Activated CD8-positive, alpha-beta T cell treated with anti-CD3 and anti-CD28 coated beads for 36 hours (primary cell): ENCODE results near the gene FDXACB1. TPM values are rescaled to one million over a fixed set of nuclear protein-coding genes. Genes with fewer than 3 reads are reported as not detected.
A peak's percentile ranks its signal among the peaks of the same experiment; 100 is the strongest.

Experiments
- ATAC-seq: fragments of 200-7000 bp; cut with Tn5 transposase; one replicate; pipeline ENCODE4 v1.10.0; 2021; ENCODE audit warnings: mild to moderate bottlenecking, moderate library complexity
- CTCF ChIA-PET: fragments of 350-600 bp; sonication (Branson Sonifier 250); formaldehyde crosslinking; loops from one replicate; lab custom pipeline; 2021; ENCODE audit warnings: antibody characterized with exemption; lab: Charles Lee
- POLR2A ChIA-PET: fragments of 350-600 bp; sonication (Branson Sonifier 250); formaldehyde crosslinking; loops from one replicate; lab custom pipeline; 2021; ENCODE audit warnings: antibody characterized with exemption; lab: Charles Lee
- DNase-seq: peaks from one replicate; pipeline ENCODE4 v3.0.0-alpha.2; 2020
- H3K27ac Mint-ChIP-seq: one replicate; pipeline ENCODE4 v1.8.0; 2021; ENCODE audit warnings: mild to moderate bottlenecking, mixed read lengths
- H3K27me3 Mint-ChIP-seq: one replicate; pipeline ENCODE4 v1.8.0; 2021; ENCODE audit warnings: mixed read lengths
- H3K36me3 Mint-ChIP-seq: one replicate; pipeline ENCODE4 v1.8.0; 2021; ENCODE audit warnings: low read depth, mixed read lengths
- H3K4me1 Mint-ChIP-seq: one replicate; pipeline ENCODE4 v1.8.0; 2021; ENCODE audit warnings: low read depth, mixed read lengths
- H3K4me3 Mint-ChIP-seq: one replicate; pipeline ENCODE4 v1.8.0; 2021; ENCODE audit warnings: mild to moderate bottlenecking, moderate library complexity, mixed read lengths
- H3K9me3 Mint-ChIP-seq: one replicate; pipeline ENCODE4 v1.8.0; 2021; ENCODE audit warnings: mixed read lengths
- intact Hi-C: fragments of 100-400 bp; cut with micrococcal nuclease; formaldehyde crosslinking; loops from one replicate; pipeline ENCODE4 v1.10.0; 2022
- total RNA-seq, 2 experiments: library from RNA; stranded (reverse); gene quantifications; one replicate each; pipeline ENCODE4 v1.2.3, GENCODE V29; 2021
- TF ChIP-seq, protein P1 (sequence below): fragments of 200-600 bp; IDR thresholded peaks from one replicate; pipeline ENCODE4 v1.8.0; 2022; ENCODE audit warnings: antibody characterized with exemption, mild to moderate bottlenecking

FDXACB1 gene
- total RNA-seq, 2 experiments from 2014 or later = 6.9 to 7.1 TPM

DNA sequence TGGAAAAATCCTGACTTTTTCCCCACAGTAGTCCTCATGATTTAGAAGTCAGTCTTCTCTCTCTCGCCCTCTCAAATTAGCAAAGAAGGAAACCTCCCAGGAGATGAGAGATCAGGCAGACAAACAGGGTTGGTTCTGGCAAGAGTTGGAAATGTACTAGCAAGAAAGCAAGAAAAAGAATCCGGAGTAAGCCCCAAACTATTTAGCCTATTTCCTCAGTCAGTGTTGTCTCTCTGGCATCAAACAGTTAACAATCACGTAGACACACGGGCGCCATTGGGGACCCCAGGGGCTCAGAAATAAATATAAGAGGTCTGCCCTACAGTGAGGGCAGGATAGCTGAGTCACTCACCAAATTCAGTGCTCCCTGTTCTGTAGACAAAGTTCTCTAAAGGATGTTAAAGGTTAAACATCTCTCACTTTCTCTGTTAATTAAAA lies 44.4 kb upstream of the FDXACB1 start:
- ATAC-seq (no peak), DNase-seq (no peak)
- ChIA-PET CTCF (interaction anchor here (0.7 to 2.0 kb wide), 2 partner anchors 8 to 13 kb away, joined by 3 to 6 read pairs; no protein-coding TSS in a partner anchor), POLR2A (interaction anchor here (0.8 kb wide), 1 partner anchor 8 kb away, joined by 3 read pairs; no protein-coding TSS in a partner anchor)
- TF ChIP-seq, protein P1, sequence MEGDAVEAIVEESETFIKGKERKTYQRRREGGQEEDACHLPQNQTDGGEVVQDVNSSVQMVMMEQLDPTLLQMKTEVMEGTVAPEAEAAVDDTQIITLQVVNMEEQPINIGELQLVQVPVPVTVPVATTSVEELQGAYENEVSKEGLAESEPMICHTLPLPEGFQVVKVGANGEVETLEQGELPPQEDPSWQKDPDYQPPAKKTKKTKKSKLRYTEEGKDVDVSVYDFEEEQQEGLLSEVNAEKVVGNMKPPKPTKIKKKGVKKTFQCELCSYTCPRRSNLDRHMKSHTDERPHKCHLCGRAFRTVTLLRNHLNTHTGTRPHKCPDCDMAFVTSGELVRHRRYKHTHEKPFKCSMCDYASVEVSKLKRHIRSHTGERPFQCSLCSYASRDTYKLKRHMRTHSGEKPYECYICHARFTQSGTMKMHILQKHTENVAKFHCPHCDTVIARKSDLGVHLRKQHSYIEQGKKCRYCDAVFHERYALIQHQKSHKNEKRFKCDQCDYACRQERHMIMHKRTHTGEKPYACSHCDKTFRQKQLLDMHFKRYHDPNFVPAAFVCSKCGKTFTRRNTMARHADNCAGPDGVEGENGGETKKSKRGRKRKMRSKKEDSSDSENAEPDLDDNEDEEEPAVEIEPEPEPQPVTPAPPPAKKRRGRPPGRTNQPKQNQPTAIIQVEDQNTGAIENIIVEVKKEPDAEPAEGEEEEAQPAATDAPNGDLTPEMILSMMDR = no peak
- Mint-ChIP-seq H3K27me3 (peaks cover 1% of the 10 kb centered on the region), H3K27ac (peak overlapping the region; percentile 44), H3K36me3 (no peaks in the 10 kb centered on the region), H3K4me1 (peaks cover 21% of the 10 kb centered on the region), H3K9me3 (no peaks in the 10 kb centered on the region), H3K4me3 (no peak overlapping the region)
- intact Hi-C loops = no loop called here

DNA sequence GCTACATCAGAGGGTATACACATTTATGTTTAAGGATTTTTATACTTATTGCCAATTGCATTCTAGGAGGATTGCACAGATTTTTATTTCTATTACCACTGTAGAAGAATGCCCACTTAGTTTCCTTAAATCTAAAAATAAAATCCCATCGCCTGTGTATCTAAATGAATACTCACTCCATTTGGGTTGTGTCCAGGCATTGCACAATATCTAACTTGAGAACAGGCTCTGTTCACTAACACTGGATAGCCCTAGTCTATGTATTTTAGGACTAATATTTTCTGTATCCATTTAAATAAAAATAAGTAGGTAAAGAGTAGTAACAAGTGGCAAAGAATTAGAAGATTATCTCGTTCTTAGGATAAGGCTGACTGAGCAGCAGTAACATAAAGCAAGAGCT lies 43.8 kb upstream of the FDXACB1 start:
- no peaks in the 10 kb centered on the region for H3K9me3 Mint-ChIP-seq
- H3K27me3 Mint-ChIP-seq = peaks cover 1% of the 10 kb centered on the region
- CTCF ChIA-PET = interaction anchor here (0.7 to 2.0 kb wide), 2 partner anchors 9 to 13 kb away, joined by 3 to 6 read pairs; no protein-coding TSS in a partner anchor
- H3K4me1 Mint-ChIP-seq = peaks cover 19% of the 10 kb centered on the region
- no peak overlapping the region for H3K4me3 Mint-ChIP-seq
- intact Hi-C loops = no loop called here
- H3K36me3 Mint-ChIP-seq = no peaks in the 10 kb centered on the region
- TF ChIP-seq, protein P1 = no peak
- ATAC-seq (no peak), DNase-seq (no peak)
- POLR2A ChIA-PET = no interaction called here
- no peak overlapping the region for H3K27ac Mint-ChIP-seq

DNA sequence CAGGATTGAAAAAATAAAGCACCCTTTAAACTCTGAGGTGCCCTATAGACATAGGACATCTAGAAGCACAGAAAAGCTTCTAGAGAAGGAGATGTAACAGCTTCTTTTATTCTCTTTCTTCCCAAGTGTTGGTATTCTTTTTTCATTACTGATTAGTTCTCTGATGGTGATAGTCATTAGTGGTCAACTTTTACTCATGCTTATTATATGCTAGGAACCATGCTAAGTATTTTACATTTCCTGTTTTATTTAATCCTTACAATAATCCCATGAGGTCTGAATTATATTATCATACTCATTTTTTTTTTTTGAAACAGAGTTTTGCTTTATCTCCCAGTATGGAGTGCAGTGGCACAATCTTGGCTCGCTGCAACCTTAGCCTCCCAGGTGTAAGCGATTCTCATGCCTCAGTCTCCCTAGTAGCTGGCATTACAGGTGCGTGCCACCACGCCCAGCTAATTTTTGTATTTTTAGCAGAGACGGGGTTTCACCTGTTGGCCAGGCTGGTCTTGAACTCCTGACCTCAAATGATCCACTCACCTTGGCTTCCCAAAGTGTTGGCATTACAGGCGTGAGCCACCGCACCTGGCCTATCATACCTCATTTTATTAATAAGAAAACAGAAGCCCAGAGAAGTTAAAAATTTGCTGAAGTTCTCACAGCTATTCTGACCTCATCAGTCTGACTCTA lies 42.7 kb upstream of the FDXACB1 start:
- intact Hi-C loops = no loop called here
- peaks cover 5% of the 10 kb centered on the region for H3K27me3 Mint-ChIP-seq
- no peaks in the 10 kb centered on the region for H3K36me3 Mint-ChIP-seq
- ATAC-seq = no peak
- peaks cover 14% of the 10 kb centered on the region for H3K4me1 Mint-ChIP-seq
- CTCF ChIA-PET = interaction anchor here (2.0 kb wide), 1 partner anchor 10 kb away, joined by 6 read pairs; no protein-coding TSS in a partner anchor
- no peak for DNase-seq
- no peak overlapping the region for H3K27ac Mint-ChIP-seq
- H3K9me3 Mint-ChIP-seq = no peaks in the 10 kb centered on the region
- TF ChIP-seq, protein P1 = no peak
- POLR2A ChIA-PET = no interaction called here
- H3K4me3 Mint-ChIP-seq = no peak overlapping the region

DNA sequence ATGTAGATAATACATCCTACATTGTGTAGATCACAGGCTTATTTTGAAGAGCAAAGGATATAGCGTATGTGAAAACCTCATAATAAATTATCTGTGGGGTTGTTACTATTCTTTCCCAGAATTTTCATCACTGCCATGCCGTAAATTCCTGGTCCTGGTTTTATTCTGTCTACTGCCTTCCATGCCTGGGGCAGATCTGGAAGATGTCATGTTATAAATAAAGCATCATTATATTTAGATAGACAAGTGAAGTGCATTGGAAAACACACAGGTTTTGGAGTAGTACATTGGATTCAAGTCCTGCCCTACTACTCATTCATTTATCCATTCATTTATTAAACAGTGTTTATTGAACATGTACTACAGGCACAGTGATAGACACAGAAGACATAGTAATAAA lies 41.9 kb upstream of the FDXACB1 start:
- POLR2A ChIA-PET = interaction anchor here (0.9 kb wide), 1 partner anchor 339 kb away, joined by 3 read pairs; no protein-coding TSS in a partner anchor
- CTCF ChIA-PET = no interaction called here

More for the DNA sequence above, 41.9 kb upstream of the FDXACB1 start:
- DNase-seq (no peak), ATAC-seq (no peak)
- Mint-ChIP-seq H3K36me3 (no peaks in the 10 kb centered on the region), H3K9me3 (no peaks in the 10 kb centered on the region), H3K4me3 (no peak overlapping the region), H3K4me1 (peaks cover 9% of the 10 kb centered on the region), H3K27ac (no peak overlapping the region), H3K27me3 (peaks cover 11% of the 10 kb centered on the region)
- TF ChIP-seq, protein P1 = no peak
- intact Hi-C loops = no loop called here
